Calu3 (cell line): ENCODE measurements around the gene SYNE3. TPM values are rescaled to one million over a fixed set of nuclear protein-coding genes. Genes with fewer than 3 reads are reported as not detected.

Source experiments
- BruUV-seq: library from RNA; stranded (reverse); fragments of 400-500 nt; replicated peaks from 2 replicates; lab custom pipeline; 2021; lab: Mats Ljungman, UMichigan
- CTCF ChIA-PET: fragments of 300-600 bp; sonication (Branson Sonifier 250); formaldehyde crosslinking; loops from one replicate; lab custom pipeline; 2022; ENCODE audit warnings: antibody characterized with exemption; lab: Charles Lee
- DNase-seq: peaks from one replicate; pipeline ENCODE4 v3.0.0; 2022
- H3K27ac Mint-ChIP-seq: one replicate; pipeline ENCODE4 v1.8.0; 2022; ENCODE audit warnings: mixed read lengths; ENCODE audit not compliant: unreplicated experiment
- H3K27me3 Mint-ChIP-seq: one replicate; pipeline ENCODE4 v1.8.0; 2022; ENCODE audit warnings: mixed read lengths; ENCODE audit not compliant: unreplicated experiment
- H3K36me3 Mint-ChIP-seq: one replicate; pipeline ENCODE4 v1.8.0; 2022; ENCODE audit warnings: mild to moderate bottlenecking, moderate library complexity, mixed read lengths; ENCODE audit not compliant: insufficient read depth, unreplicated experiment
- H3K4me1 Mint-ChIP-seq: one replicate; pipeline ENCODE4 v1.8.0; 2022; ENCODE audit warnings: mild to moderate bottlenecking, low read depth, mixed read lengths; ENCODE audit not compliant: unreplicated experiment
- H3K4me3 Mint-ChIP-seq: one replicate; pipeline ENCODE4 v1.8.0; 2022; ENCODE audit warnings: mild to moderate bottlenecking, low read depth, moderate library complexity, mixed read lengths; ENCODE audit not compliant: unreplicated experiment
- H3K9me3 Mint-ChIP-seq: one replicate; pipeline ENCODE4 v1.8.0; 2022; ENCODE audit warnings: low read depth, mixed read lengths; ENCODE audit not compliant: unreplicated experiment
- CTCF ChIP-seq: fragments of 200-600 bp; IDR thresholded peaks from one replicate; pipeline ENCODE4 v1.8.0; 2022; ENCODE audit warnings: antibody characterized with exemption; ENCODE audit not compliant: unreplicated experiment
- intact Hi-C: fragments of 100-400 bp; cut with micrococcal nuclease; formaldehyde crosslinking; loops from one replicate; pipeline ENCODE4 v1.10.0; 2022; ENCODE audit not compliant: unreplicated experiment
- total RNA-seq: library from RNA; stranded (reverse); gene quantifications from 2 replicates; pipeline ENCODE4 v1.2.3, GENCODE V29; 2022

The SYNE3 gene
- total RNA-seq, 1 experiment from 2014 or later = 0.97 TPM

GRCh38 chr14:95471016-95471415 lies 45.4 kb downstream of the SYNE3 start:
- Mint-ChIP-seq H3K36me3 (no peaks in the 10 kb centered on the region), H3K27me3 (peaks cover 12% of the 10 kb centered on the region), H3K4me1 (peaks cover 10% of the 10 kb centered on the region), H3K4me3 (no peak overlapping the region), H3K9me3 (no peaks in the 10 kb centered on the region), H3K27ac (no peak overlapping the region)
- TF ChIP-seq CTCF = no peak
- intact Hi-C loops = no loop called here
- BruUV-seq = no TSS peak
- CTCF ChIA-PET = interaction anchor here (0.6 to 1.1 kb wide), 2 partner anchors 53 to 722 kb away, joined by 3 read pairs; no protein-coding TSS in a partner anchor
- no peak for DNase-seq

GRCh38 chr14:95469134-95469481 lies 47.3 kb downstream of the SYNE3 start:
- TF ChIP-seq CTCF = no peak
- DNase-seq = no peak
- peaks cover 10% of the 10 kb centered on the region for H3K4me1 Mint-ChIP-seq

GRCh38 chr14:95468448-95469133 lies 47.9 kb downstream of the SYNE3 start:
- H3K27ac Mint-ChIP-seq = peak overlapping the region; percentile 22
- H3K4me3 Mint-ChIP-seq = no peak overlapping the region
- no peaks in the 10 kb centered on the region for H3K9me3 Mint-ChIP-seq
- H3K36me3 Mint-ChIP-seq = no peaks in the 10 kb centered on the region
- H3K27me3 Mint-ChIP-seq = peaks cover 3% of the 10 kb centered on the region
- peaks cover 10% of the 10 kb centered on the region for H3K4me1 Mint-ChIP-seq
- no TSS peak for BruUV-seq
- CTCF ChIA-PET = interaction anchor here (0.9 to 1.7 kb wide), 5 partner anchors 8 to 58 kb away, joined by 3 to 6 read pairs (median 4); no protein-coding TSS in a partner anchor
- intact Hi-C loops = no loop called here
- no peak for TF ChIP-seq CTCF
- peak; percentile 49 for DNase-seq

More at GRCh38 chr14:95469134-95469481, 47.3 kb downstream of the SYNE3 start:
- no peak overlapping the region for H3K4me3 Mint-ChIP-seq
- H3K36me3 Mint-ChIP-seq = no peaks in the 10 kb centered on the region
- peaks cover 8% of the 10 kb centered on the region for H3K27me3 Mint-ChIP-seq
- CTCF ChIA-PET = interaction anchor here (1.0 to 1.7 kb wide), 4 partner anchors 8 to 27 kb away, joined by 3 to 6 read pairs (median 4); no protein-coding TSS in a partner anchor
- H3K27ac Mint-ChIP-seq = no peak overlapping the region
- no TSS peak for BruUV-seq
- H3K9me3 Mint-ChIP-seq = no peaks in the 10 kb centered on the region
- intact Hi-C loops = no loop called here

GRCh38 chr14:95467657-95468056 lies 48.8 kb downstream of the SYNE3 start:
- no TSS peak for BruUV-seq
- no peaks in the 10 kb centered on the region for H3K9me3 Mint-ChIP-seq
- DNase-seq = no peak
- no peak overlapping the region for H3K4me3 Mint-ChIP-seq
- no peaks in the 10 kb centered on the region for H3K36me3 Mint-ChIP-seq
- H3K27me3 Mint-ChIP-seq = no peaks in the 10 kb centered on the region
- CTCF ChIA-PET = no interaction called here
- intact Hi-C loops = no loop called here
- TF ChIP-seq CTCF = no peak
- no peak overlapping the region for H3K27ac Mint-ChIP-seq
- H3K4me1 Mint-ChIP-seq = peaks cover 10% of the 10 kb centered on the region
